Myocyte (in vitro differentiated cells): Measurements from ENCODE around the gene BRD7. TPM values are rescaled to one million over a fixed set of nuclear protein-coding genes. Genes with fewer than 3 reads are reported as not detected.

ENCODE experiments used
- DNase-seq: peaks from one replicate; pipeline ENCODE4 v3.0.0-alpha.2; 2012; ENCODE audit warnings: low read depth
- polyA plus RNA-seq: library from polyadenylated mRNA; unstranded; fragments of >200 nt; gene quantifications from one replicate; pipeline ENCODE4 v1.2.1, GENCODE V29; 2012; ENCODE audit warnings: missing spikeins
- total RNA-seq: library from RNA; depleted of rRNA; stranded (reverse); fragments of >200 nt; gene quantifications from 2 replicates; pipeline ENCODE4 v1.2.3, GENCODE V29; 2014

Gene BRD7
- total RNA-seq: 47.9 and 56.3 TPM in 2 replicates
- 37.9 TPM for polyA plus RNA-seq

DNA sequence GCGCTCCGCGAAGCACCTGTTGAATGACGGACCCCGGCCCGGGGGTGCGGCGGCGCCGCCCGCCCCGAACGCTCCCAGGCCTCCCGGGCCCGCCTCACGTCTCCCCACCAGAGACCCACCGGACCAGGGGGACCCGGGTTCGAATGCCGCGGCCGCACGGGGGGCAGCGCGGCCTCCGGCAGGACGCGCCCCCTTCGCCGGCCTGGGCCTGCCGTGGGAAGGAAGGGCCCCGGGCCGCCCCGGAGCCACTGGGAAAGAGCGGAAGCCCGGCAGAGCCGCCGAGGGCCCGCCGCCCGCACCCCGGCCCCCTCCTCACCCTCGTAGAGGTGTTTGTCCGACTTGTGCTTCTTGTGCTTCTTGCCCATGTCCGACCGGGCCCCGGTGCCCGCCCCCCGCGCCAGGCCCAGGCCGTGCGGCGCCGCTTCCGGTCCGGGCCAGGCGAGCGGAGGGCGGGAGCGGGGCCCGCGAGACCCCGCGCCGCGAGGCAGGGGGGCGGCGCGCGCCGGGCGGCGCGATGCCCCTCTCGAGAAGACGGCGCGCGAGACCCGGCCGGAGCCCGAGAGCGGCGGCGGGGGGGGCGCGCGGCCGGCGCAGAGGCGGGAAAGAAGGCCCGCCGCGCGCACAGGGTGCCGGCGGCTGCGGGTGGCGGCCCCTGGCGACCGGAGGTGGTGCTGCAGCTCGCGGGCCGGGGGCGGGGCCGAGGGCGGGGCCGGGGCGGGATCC is at the start of gene BRD7:
TSS of gene BRD7 (minus strand) at position 579 of the 723 bp plus-strand sequence. CDS start at position 365, 214 bp downstream.
- peak; percentile 70 for DNase-seq

DNA sequence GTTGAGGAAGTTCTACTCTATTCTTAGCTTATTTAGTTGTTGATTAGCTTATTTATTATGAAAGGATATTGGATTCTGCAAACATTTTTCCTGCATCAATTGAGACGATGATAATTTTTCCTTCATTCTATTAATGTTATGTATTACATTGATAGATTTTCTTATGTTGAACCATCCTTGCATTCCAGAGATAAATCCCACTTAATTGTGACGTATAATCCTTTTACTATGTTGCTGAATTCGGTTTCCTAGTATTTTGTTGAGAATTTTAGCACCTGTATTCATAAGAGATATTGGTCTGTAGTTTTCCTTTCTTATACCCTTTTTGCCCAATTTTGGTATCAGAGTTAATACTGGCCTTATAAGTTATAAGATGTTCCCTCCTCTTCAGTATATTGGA is 47.6 kb upstream of the BRD7 start:
- no peak for DNase-seq

DNA sequence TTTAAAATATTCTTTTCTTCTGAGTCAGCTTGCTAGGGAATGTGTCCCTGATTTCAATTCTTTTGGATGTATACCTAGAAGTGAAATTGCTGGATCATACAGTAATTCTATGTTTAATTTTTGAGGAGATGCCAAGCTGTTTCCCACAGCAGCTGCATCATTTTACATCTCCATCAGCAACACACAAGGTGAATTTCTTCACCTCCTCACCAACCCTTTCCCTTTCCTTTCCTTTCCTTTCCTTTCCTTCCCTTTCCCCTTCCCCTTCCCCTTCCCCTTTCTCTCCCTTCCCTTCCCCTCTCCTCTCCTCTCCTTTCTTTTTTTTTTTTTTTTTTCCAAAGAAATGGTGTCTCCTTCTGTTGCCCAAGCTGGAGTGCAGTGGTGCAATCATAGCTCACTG is 45.4 kb upstream of the BRD7 start:
- no peak for DNase-seq

DNA sequence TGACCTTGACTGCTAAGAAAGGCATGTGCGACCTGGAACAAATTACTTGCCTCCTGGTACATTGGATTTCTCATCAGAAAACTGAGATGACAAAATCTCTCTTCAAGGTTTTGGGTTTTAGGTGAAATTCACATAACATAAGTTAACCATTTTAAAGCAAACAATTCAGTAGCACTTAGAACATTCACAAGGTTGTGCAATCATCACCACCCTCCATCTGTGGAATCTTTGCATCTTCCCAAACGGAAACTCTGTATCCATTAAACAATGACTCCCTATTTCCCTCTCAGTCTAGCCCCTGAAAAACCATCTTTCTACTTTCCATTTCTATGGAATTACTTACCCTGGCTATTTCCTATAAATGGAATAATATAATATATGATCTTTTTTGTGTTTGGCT is 42.2 kb upstream of the BRD7 start:
- DNase-seq: no peak

DNA sequence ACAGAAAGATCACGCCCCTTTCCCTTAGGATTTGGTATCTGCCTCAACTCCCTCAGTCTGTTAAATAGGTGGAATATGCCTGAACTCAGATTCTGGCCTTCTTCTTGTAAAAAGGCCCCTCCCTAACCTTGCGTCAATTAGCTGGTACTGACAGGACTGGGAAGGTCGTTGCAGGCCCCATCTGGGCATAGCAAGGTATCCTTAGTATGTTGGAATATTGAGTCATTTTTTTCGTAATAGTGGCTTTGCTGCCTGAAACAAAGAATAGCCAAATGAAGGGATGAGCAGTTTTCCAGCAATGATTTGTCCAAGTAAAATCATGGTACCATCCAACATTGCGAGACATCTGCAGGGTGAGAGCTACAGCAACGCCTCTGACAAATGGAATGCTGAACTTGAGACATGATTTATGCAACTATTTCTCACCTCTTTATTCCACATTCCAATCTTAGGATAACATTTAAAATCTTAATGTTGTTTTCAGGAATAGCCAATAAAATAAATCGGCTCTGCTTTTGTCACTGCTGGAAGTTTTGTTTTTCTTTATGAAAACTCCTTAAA is 39.3 kb upstream of the BRD7 start:
- DNase-seq: no peak

DNA sequence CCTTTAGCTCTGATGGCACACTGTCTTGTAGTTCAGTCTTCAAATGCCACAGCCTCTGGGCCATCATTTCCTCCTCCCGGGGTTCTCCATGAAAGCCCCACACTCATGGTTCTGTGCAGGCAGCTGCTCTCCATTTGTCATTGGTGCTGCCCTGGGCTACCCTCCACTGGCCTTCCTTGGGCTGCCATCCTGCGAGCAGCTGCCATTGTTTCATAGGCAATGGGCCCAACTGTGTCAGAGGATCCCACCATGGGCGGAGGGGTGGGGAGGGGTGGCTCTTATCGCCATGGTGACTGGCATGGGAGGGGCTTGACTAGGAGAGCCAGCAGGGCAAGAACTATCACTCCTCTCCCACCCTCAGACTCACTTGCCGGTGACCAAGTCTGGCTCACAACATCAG is 38.6 kb upstream of the BRD7 start:
- DNase-seq: no peak

DNA sequence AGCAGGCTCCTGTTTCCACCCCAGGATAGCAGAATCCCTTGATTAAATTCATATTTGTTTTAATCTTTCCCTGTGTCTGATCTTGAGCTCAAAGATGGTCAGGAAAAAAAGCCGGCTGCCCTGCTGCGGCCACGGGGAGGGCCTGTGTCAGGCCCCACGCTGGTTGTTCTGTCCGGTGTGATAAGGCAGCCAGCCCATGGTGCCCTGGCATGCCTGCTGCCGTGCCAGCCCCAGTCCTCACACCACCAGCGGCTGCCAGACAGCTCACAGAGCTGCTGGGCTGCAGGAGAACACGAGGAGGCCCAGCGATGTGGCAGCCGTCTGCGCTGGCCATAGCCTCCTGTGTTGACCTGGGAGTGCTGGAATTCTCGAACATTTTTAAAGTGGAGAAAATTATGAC is 34.7 kb upstream of the BRD7 start:
- no peak for DNase-seq

DNA sequence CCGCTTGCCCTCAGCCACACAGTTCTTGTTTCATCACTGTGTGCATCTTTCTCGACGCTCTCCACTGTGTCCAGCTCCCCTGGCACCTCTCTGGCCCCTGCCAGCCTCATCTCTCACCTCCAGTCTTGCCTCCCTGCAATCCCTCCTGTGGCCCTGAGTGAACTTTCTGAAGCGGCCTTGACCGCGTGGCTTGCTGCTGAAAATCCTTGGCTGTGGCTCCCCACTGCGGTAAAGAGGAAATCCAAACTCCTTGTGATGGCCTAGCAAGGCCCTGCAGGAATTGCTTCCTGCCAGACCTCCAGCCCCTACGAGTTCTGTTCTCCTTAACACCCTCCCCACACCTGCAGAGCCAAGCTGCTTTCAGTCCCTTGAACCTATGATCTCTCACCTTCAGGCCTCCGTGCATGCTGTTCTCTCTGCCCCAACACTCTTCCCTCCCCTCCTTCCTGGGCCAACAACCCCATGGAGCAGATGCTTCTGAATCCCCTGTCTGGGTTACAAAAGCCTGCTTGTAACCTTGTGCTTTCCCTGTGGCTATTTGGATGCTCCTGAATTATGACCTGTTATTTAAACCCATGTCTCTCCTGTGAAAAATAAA is 33.6 kb upstream of the BRD7 start:
- DNase-seq: no peak

DNA sequence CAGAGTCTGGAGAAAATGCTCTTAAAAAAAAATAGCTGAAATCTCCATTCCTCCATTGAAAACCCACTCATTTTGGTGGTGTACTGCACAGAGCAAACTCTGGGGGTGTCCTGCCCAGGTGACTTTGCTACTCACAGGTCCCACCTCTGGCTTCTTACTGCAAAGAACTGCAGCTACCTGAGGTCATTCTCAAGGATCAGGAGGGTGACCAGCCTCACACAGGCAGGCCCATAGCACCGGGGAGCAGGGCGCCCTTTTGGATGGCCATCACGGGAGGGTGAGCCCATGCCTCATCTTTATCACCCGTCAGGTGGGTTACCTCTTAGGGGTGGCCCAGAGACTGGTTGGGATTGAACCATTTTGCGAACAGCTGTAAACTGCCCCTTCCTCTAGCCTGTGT is 32.6 kb upstream of the BRD7 start:
- no peak for DNase-seq

DNA sequence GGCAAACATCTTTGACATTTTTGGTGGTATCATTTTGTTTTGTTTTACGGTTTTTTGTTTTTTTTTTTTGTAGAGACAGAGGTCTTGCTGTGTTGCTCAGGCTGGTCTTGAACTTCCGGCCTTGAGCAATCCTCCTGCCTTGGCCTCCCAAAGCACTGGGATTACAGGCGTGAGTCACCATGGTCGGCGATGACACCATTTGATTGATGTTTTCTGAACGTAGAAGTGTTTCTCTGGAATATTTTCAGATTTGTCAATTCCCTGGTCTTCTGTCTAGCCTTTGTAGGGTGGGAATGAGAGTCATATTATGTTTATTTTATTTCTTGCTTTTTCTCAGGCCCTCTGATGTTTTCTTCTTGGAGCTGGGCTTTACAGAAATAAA is 32.2 kb upstream of the BRD7 start:
- no peak for DNase-seq

DNA sequence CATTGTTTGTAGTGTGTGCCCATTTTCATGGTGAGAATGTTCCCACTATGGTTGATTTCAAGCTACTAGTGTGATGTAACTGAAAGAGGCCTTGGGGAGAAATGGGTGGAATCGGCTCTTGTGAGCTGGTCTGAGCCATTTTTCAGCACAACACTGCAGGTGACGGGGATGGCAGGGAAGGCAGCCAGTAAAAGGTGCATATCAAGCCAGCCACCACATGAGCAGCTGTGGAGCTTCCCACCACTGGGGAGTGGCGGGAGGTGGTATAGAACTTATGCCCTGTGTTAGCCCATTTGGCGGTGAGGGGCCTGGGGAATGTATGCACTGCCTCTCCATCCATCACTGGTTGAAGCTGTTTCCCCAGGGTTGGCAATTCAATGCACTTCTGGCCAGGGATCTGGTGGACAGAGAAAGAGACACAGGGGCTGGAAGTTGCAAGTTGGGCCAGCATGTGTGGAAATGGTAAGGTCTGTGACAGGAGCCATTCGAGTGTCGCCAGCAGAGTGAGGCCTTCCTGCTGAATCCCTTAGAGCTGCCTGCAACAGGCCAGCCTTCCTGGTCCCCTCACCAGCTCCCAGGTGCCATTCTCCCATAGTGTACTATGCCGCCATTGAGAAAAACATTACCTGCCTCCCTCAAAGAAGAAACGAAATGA is 31.7 kb upstream of the BRD7 start:
- DNase-seq: no peak

DNA sequence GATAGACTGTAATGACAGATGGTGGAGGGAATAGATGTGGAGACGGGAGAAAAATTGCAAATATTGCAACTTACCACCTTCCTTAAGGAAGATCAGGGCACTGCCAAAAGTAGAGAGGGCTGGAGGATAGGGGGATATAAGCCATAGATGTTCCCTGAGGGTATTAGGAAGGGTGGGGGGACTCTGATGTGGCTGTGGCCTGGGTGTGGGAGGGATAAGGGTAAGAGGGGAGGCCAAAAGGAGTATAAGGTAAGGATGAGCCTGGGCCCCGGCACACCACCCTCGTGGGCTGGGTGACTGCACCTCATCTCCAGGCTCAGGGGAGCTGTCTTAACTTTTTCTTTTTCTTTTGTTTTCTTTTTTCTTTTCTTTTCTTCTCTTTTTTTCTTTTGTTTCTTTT is 30.6 kb upstream of the BRD7 start:
- DNase-seq: no peak

DNA sequence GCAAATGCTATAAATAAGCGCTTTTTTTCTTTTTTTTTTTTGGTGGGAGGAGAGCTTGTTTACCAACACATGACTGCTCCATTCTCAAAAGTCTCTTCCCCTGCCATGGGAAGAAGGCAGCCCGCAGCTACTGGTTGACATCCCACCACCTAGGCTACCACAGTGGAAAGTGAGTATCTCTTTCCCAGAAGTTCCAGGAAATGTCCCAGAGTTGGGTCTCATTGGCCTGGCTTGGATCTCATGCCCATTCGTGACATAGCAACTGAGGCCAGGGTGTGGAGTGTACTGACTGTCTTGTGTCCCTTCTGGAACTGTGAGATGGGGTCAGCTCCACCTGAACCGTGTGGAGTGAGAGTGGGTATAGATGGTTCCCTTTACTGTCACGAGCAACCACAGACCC is 29.5 kb upstream of the BRD7 start:
- no peak for DNase-seq

DNA sequence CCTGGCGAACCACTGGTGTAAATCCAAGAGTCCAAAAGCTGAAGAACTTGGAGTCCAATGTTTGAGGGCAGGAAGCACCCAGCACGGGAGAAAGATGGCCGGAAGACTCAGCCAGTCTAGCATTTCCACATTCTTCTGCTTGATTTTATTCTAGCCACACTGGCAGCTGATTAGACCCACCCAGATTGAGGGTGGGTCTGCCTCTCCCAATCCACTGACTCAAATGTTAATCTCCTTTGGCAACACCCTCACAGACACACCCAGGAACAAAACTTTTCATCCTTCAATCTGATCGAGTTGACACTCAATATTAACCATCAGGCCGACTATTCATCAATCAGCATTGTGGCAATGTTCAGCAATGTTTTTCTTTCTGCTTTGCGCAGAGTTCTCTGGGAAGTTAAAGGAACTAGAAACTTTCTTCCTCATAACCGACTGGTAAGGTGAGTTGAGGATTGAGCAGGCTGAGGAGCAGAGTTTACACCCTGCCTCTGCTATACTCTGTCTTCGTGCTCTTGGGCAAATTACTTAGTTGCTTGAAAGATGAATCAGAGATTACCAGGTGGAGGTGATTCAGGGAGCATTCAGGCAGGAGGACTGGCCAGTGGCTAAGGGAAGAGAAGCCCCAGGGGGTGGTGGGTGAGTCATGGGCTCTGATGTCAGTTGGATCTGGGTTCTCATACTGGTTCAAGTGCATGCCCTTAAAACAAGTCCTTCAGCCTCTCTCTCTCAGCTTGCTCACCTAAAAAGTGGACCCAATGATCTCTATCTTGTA is 28.2 kb upstream of the BRD7 start:
- DNase-seq: no peak

DNA sequence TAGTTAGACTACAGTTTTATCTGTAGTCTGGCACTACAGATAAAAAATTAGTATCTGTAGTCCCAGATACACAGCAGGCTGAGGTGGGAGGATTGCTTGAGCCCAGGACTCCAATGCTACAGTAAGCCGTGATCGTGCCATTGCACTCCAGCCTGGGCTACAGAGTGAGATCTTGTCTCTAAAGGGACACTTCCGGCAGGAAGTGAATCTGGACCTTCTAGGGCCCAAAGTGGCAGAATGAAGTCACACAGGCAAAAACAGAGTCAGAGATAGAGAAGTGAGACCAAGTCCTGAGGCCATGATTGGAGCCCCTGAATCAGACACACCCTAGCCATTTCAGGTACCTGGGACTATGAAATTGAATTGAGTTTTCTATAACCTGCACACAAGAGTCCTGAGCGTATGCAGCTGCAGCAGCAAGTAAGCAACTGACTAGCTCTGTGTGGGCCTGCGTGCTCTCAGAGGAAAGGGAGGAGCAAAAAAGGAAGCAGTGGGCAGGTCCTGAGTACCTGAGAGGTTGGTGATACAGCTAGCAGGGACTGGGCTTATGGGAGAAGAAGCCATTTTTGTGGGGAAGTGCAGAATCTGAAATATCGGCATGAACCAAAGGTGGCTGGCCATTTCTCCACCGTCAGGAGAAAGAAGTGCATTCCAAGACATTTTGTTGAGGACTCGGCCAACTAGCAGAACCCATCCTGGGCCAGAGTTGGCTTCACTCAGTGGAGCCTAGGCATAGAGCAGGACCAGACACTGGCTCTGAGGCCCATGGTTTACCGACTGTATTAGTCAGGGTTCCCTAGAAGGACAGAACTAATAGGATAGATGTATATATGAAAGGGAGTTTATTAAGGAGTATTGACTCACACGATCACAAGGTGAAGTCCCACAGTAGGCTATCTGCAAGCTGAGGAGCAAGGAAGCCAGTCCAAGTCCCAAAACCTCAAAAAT is 27.2 kb upstream of the BRD7 start:
- no peak for DNase-seq

DNA sequence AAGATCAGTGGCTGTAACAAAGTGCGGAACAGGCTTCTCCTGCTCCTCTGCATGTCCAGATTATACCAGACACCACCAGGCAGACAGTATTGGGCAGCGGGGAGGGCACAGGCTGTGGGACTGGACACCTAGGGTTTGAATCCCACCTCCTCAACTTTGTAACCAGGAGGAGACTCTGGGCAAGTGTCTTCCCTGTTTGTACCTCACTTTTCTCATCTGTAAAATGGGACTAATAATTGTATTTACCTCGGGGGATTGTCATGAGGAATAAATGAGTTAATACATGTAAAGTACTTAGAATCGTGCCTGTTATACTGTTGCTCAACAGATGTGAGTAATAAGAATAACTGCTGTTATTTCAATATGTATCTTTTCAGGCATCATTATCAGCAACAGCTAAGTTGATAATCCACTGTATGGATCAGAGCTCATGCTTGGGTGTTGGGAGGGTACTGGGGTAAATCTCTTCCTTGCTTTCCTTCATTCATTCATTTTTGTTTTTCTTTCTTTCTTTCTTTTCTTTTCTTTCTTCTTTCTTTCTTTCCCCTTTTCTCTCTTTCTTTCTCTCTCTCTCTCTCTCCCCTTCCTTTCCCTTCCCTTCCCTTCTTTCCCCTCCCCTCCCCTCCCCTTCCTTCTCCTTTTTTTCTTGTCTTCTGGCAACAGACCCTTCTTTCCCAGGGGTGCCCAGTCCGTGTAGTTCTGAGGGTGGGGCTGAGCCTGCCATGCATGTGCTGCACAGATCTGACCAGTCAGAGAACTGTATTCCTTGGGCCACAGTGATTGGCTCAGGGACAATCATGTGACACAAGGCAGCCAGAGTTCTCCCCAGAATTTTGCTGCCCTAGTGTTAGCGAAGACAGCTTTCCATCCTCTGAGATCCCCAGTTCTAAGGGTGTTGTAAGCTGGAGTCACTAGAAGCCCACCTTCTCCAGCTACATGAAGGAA is 25.3 kb upstream of the BRD7 start:
- no peak for DNase-seq

DNA sequence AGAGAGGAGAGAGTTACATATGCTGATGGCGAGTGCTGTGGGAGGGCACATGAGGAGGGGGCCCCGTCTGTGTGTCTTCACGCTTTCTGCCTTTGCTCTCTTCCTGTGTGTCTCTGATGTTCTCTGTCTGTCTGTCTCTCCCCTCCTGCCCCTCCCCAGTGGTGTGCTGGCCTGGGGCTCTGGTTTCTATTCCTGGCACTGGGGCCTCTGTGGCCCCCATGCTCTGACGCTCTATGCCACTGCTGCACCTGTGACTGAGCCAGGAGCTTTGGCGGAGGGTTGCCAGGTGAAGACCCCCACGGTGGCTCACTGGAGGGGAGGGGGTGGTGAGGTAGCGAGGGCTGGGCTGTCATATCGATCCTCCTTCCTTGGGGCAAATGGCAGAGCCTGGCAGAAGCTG is 24.6 kb upstream of the BRD7 start:
- no peak for DNase-seq

DNA sequence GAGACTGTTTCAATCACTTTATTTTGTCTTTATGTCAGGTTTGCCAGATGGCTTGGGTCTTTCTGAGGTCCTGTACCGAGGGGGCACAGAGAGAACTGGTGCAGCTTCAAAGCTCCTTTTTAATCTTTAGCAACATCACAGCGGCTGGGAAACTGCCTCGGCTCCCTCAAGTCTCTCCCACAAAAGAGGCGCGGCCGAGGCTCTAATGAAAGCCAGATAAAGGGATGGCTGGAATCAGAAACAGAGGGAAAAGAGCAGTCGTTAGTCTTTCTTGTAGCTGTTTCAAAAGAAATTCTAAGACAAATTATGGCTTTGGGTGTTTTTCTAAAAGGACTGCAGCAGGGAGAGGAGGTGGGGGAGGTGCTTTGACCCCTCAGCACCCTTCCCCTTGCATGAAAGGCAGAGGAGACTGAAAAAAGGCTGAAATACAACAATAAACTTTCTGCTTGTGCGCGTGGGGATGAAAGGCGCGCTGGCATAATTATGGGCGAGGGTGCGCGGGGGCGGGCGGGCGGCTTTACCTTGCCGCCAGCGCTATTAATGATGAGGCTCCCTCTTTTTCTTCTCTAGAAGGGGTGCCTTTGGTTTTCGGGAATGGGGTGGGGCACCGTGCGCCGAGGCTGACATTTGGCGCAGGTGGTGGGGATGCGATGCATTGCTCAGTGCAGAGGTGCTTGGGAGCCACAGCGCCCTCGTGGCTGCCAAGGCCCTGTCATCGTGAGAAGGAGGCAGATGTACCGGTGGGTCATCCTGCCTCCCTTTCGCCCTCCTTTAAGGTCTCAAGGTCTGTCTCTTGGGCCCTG is 22.3 kb upstream of the BRD7 start:
- DNase-seq: no peak

DNA sequence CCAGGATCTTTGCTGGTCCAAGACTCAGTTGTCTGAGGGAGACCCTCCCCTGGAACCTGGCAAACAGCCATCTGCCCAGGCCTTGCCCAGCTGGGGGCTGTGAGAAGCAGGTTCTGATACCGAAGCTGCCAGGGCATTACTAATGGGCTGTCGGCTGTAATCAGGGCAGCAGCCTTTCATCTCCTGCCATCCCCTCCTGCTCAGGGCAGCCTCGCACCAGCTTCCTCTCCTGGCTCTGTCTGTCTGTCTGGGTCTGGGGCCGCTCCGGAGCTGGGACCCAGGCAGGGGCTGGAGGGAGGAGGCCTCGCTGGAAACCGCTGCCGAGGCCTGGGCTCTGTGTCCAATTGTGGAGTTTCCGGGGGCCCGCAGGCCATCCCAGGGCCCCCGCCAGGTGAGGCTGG is 21.6 kb upstream of the BRD7 start:
- no peak for DNase-seq
